GM12864 (cell line): ENCODE measurements around the gene CLDND2.

ENCODE experiments used
- DNase-seq: peaks from one replicate; pipeline ENCODE4 v3.0.0-alpha.2; 2011; ENCODE audit warnings: low read depth
- H3K4me3 ChIP-seq: 2 replicates; pipeline ENCODE4 v1.5.1; 2011; ENCODE audit warnings: mild to moderate bottlenecking, low read depth, low read length, control low read depth
- CTCF ChIP-seq: IDR thresholded peaks from 2 replicates; pipeline ENCODE4 v1.5.1; 2011; ENCODE audit warnings: low read depth, mild to moderate bottlenecking, moderate library complexity, low read length, control low read depth, inconsistent platforms; ENCODE audit errors: missing control alignments

Gene CLDND2

GRCh38 chr19:51317376-51317775, 51.4 kb downstream of the CLDND2 start:
- no peak overlapping the region for H3K4me3 ChIP-seq
- DNase-seq = no peak
- TF ChIP-seq CTCF = no peak
